B cell (primary cell): Measurements from ENCODE around the gene ACVR1.

Experiments
- EZH2 ChIP-seq: IDR thresholded peaks from 2 replicates; pipeline ENCODE4 v1.6.1; 2012; ENCODE audit warnings: borderline replicate concordance, low read depth, mild to moderate bottlenecking, moderate library complexity, low read length; ENCODE audit not compliant: insufficient read depth, poor library complexity, severe bottlenecking
- TF ChIP-seq, protein P1 (sequence below): fragments of 200-600 bp; IDR thresholded peaks from one replicate; pipeline ENCODE4 v1.8.0; 2022; ENCODE audit warnings: antibody characterized with exemption, mild to moderate bottlenecking

GRCh38 chr2:157875641-157876065 lies 477 bp downstream of the ACVR1 start:
- TF ChIP-seq, protein P1, sequence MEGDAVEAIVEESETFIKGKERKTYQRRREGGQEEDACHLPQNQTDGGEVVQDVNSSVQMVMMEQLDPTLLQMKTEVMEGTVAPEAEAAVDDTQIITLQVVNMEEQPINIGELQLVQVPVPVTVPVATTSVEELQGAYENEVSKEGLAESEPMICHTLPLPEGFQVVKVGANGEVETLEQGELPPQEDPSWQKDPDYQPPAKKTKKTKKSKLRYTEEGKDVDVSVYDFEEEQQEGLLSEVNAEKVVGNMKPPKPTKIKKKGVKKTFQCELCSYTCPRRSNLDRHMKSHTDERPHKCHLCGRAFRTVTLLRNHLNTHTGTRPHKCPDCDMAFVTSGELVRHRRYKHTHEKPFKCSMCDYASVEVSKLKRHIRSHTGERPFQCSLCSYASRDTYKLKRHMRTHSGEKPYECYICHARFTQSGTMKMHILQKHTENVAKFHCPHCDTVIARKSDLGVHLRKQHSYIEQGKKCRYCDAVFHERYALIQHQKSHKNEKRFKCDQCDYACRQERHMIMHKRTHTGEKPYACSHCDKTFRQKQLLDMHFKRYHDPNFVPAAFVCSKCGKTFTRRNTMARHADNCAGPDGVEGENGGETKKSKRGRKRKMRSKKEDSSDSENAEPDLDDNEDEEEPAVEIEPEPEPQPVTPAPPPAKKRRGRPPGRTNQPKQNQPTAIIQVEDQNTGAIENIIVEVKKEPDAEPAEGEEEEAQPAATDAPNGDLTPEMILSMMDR = no peak
- no peak for TF ChIP-seq EZH2
